Measurements from ENCODE around the gene THAP3. TPM values are rescaled to one million over a fixed set of nuclear protein-coding genes. Genes with fewer than 3 reads are reported as not detected.
A peak's percentile ranks its signal among the peaks of the same experiment; 100 is the strongest.

Gene THAP3
- total RNA-seq, 1 experiment from 2014 or later: 11.5 TPM

GRCh38 chr1:6600410-6601048 is 24.1 kb upstream of the THAP3 start:
- CTCF ChIA-PET: interaction anchor here (0.6 to 2.1 kb wide), 3 partner anchors 10 to 34 kb away, joined by 3 to 5 read pairs (median 4); no protein-coding TSS in a partner anchor
- TSS peak; percentile 52 for BruUV-seq (replicated peaks)
- no peak for TF ChIP-seq CTCF (IDR thresholded peaks at IDR 0.05; ENCODE audit: unreplicated experiment)

DNA sequence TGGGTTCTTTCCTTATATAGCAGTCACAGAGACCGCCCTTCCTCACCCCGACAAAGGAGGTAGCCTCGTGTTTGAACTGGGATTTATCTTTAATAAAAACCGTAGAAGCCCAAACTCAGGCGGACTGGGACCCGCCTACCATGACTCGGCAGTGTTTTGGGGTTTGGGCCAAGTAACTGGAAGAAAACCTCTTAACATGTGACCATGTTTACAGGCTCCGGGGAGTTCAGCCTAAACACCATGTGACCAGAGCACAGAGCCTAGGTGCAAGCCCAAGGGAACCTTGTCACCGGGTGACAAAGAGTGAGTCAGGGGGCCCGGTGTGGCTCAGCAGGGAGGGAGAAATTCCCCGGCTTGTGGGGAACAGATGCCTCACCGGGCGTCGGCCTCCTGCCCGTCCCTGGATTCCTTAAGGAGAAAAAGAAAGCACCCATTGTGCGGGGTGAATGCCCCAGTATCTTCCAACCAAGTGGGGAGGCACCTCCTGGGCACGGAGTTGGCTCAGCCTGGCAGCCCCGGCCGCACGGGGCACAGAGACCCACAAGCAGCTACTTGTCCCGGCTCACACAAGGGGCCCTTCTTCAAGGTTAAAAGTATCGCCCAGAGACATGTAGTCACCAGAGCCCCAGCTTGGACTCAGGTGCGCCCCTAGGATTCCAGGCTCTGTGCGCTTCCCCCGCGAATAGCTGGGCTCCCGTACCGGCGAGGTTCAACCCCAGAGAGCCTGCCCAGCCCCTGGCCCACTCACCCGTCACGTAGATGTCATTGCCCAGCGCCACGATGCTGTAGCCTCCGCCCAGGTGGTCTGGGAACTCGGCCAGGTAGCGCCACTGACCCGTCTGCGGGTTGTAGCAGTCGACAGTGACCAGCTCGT is 23.4 kb upstream of the THAP3 start:
- Mint-ChIP-seq H3K4me1 (ENCODE audit: low read depth, unreplicated experiment) (no peaks in the 10 kb centered on the region), H3K36me3 (ENCODE audit: insufficient read depth, unreplicated experiment) (peaks cover 62% of the 10 kb centered on the region), H3K9me3 (ENCODE audit: low read depth, unreplicated experiment) (no peaks in the 10 kb centered on the region), H3K4me3 (ENCODE audit: low read depth, unreplicated experiment) (peak overlapping the region; percentile 87), H3K27ac (ENCODE audit: unreplicated experiment) (peak overlapping the region; percentile 96), H3K27me3 (ENCODE audit: unreplicated experiment) (no peaks in the 10 kb centered on the region)
- BruUV-seq (replicated peaks): TSS peak; percentile 34
- intact Hi-C loops (cut with micrococcal nuclease; ENCODE audit: unreplicated experiment): loop anchor here (10.0 kb wide), 1 partner anchor 46 kb away; the partner anchor contains the start of genes NOL9 and TAS1R1
- no peak for TF ChIP-seq CTCF (IDR thresholded peaks at IDR 0.05; ENCODE audit: unreplicated experiment)
- peak; percentile 78 for DNase-seq
- CTCF ChIA-PET: interaction anchor here (0.5 to 2.1 kb wide), 4 partner anchors 10 to 499 kb away, joined by 3 to 5 read pairs (median 4); partner anchors contain the start of gene ZBTB48

More at GRCh38 chr1:6600410-6601048, 24.1 kb upstream of the THAP3 start:
- Mint-ChIP-seq H3K4me3 (ENCODE audit: low read depth, unreplicated experiment) (peak overlapping the region; percentile 87), H3K27me3 (ENCODE audit: unreplicated experiment) (no peaks in the 10 kb centered on the region), H3K4me1 (ENCODE audit: low read depth, unreplicated experiment) (no peaks in the 10 kb centered on the region), H3K27ac (ENCODE audit: unreplicated experiment) (peak overlapping the region; percentile 96), H3K9me3 (ENCODE audit: low read depth, unreplicated experiment) (no peaks in the 10 kb centered on the region), H3K36me3 (ENCODE audit: insufficient read depth, unreplicated experiment) (peaks cover 67% of the 10 kb centered on the region)
- DNase-seq: no peak
- intact Hi-C loops (cut with micrococcal nuclease; ENCODE audit: unreplicated experiment): loop anchor here (10.0 kb wide), 1 partner anchor 46 kb away; the partner anchor contains the start of genes NOL9 and TAS1R1

- intact Hi-C loops (cut with micrococcal nuclease; ENCODE audit: unreplicated experiment): loop anchor here (10.0 kb wide), 1 partner anchor 47 kb away; the partner anchor contains the start of genes NOL9 and TAS1R1
- CTCF ChIA-PET: interaction anchor here (0.9 to 2.1 kb wide), 2 partner anchors 9 to 23 kb away, joined by 3 to 5 read pairs; partner anchors contain the start of gene ZBTB48
These were observed 22.6 kb upstream of the THAP3 start for GRCh38 chr1:6601923-6602668.

More at GRCh38 chr1:6601923-6602668, 22.6 kb upstream of the THAP3 start:
- H3K9me3 Mint-ChIP-seq (ENCODE audit: low read depth, unreplicated experiment): no peaks in the 10 kb centered on the region
- TF ChIP-seq CTCF (IDR thresholded peaks at IDR 0.05; ENCODE audit: unreplicated experiment): no peak
- H3K27me3 Mint-ChIP-seq (ENCODE audit: unreplicated experiment): no peaks in the 10 kb centered on the region
- peak overlapping the region; percentile 87 for H3K4me3 Mint-ChIP-seq (ENCODE audit: low read depth, unreplicated experiment)
- peaks cover 59% of the 10 kb centered on the region for H3K36me3 Mint-ChIP-seq (ENCODE audit: insufficient read depth, unreplicated experiment)
- H3K4me1 Mint-ChIP-seq (ENCODE audit: low read depth, unreplicated experiment): no peaks in the 10 kb centered on the region
- H3K27ac Mint-ChIP-seq (ENCODE audit: unreplicated experiment): no peak overlapping the region
- BruUV-seq (replicated peaks): no TSS peak
- DNase-seq: peak; percentile 22

Data from Calu3 (cell line).